RWPE2 (cell line): ENCODE results near the gene POLQ.
"Not testable (repeated sequence)": the region's sequence is repeated elsewhere in the genome, so short reads cannot be mapped to it uniquely, and the experiment has no call there.

Source experiments
- ATAC-seq: fragments of 200-7000 bp; cut with Tn5 transposase; 3 replicates; pipeline ENCODE4 v1.9.1; 2021; ENCODE audit warnings: low read depth
- DNase-seq: peaks from one replicate; pipeline ENCODE4 v3.0.0-alpha.2; 2020; ENCODE audit warnings: low spot score
- H3K27ac ChIP-seq: fragments of 450-650 bp; 2 replicates; pipeline ENCODE4 v1.5.1; 2017; ENCODE audit warnings: mild to moderate bottlenecking; ENCODE audit not compliant: poor library complexity, severe bottlenecking
- H3K27me3 ChIP-seq: fragments of 250-450 bp; sonication (Bioruptor Pico); 2 replicates; pipeline ENCODE4 v1.5.1; 2021; ENCODE audit warnings: mild to moderate bottlenecking, moderate library complexity; ENCODE audit not compliant: insufficient read depth, poor library complexity, severe bottlenecking
- H3K36me3 ChIP-seq: fragments of 250-450 bp; sonication (Bioruptor Pico); 2 replicates; pipeline ENCODE4 v1.5.1; 2020; ENCODE audit warnings: low read depth, mild to moderate bottlenecking, moderate library complexity
- H3K4me1 ChIP-seq: fragments of 250-450 bp; sonication (Bioruptor Pico); 2 replicates; pipeline ENCODE4 v1.5.1; 2021; ENCODE audit warnings: mild to moderate bottlenecking, moderate library complexity; ENCODE audit not compliant: insufficient read depth, poor library complexity, severe bottlenecking
- H3K4me3 ChIP-seq: fragments of 250-450 bp; sonication (Bioruptor Pico); 2 replicates; pipeline ENCODE4 v1.5.1; 2021; ENCODE audit warnings: mild to moderate bottlenecking, moderate library complexity; ENCODE audit not compliant: severe bottlenecking
- H3K9me3 ChIP-seq: fragments of 250-450 bp; sonication (Bioruptor Pico); 2 replicates; pipeline ENCODE4 v1.5.1; 2021; ENCODE audit warnings: mild to moderate bottlenecking, moderate library complexity; ENCODE audit not compliant: severe bottlenecking
- TF ChIP-seq, protein P1 (sequence below): fragments of 450-650 bp; IDR thresholded peaks from one replicate; pipeline ENCODE4 v1.5.1; 2017; ENCODE audit warnings: mild to moderate bottlenecking, moderate library complexity; ENCODE audit not compliant: poor library complexity, severe bottlenecking

Gene POLQ

GRCh38 chr3:121414924-121415323 is 130.9 kb downstream of the POLQ start:
- H3K9me3 ChIP-seq, result no peaks in the 10 kb centered on the region
- no peak overlapping the region for H3K4me3 ChIP-seq
- H3K36me3 ChIP-seq, result no peaks in the 10 kb centered on the region
- TF ChIP-seq, protein P1, sequence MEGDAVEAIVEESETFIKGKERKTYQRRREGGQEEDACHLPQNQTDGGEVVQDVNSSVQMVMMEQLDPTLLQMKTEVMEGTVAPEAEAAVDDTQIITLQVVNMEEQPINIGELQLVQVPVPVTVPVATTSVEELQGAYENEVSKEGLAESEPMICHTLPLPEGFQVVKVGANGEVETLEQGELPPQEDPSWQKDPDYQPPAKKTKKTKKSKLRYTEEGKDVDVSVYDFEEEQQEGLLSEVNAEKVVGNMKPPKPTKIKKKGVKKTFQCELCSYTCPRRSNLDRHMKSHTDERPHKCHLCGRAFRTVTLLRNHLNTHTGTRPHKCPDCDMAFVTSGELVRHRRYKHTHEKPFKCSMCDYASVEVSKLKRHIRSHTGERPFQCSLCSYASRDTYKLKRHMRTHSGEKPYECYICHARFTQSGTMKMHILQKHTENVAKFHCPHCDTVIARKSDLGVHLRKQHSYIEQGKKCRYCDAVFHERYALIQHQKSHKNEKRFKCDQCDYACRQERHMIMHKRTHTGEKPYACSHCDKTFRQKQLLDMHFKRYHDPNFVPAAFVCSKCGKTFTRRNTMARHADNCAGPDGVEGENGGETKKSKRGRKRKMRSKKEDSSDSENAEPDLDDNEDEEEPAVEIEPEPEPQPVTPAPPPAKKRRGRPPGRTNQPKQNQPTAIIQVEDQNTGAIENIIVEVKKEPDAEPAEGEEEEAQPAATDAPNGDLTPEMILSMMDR, result no peak
- no peaks in the 10 kb centered on the region for H3K27me3 ChIP-seq
- DNase-seq (no peak), ATAC-seq (no peak)
- H3K4me1 ChIP-seq, result no peaks in the 10 kb centered on the region
- no peak overlapping the region for H3K27ac ChIP-seq

DNA sequence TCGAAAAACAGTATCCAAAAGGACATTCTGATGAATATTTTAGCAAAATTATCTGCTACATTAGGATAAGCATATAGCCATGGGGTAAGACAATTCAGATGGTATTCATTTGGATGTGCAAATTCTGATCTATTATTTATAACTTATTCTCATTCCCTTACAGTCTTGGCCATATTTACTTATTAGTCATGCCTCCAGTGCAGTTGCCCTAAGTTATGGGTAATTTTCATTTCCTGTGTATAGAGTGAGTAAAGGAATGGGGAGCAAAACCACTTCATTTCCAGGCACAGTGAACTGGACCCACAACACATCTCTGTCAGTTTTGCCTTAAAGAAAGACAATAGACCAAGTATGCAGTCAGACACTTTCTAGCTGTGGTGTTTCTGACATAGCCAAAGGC is 134.3 kb downstream of the POLQ start:
- DNase-seq, result no peak
- no peak overlapping the region for H3K4me3 ChIP-seq
- ATAC-seq, result peak; percentile 63; the same call in 2 of the 3 replicates
- H3K36me3 ChIP-seq, result no peaks in the 10 kb centered on the region
- H3K27me3 ChIP-seq, result no peaks in the 10 kb centered on the region
- TF ChIP-seq, protein P1, result no peak
- no peak overlapping the region for H3K27ac ChIP-seq
- no peaks in the 10 kb centered on the region for H3K4me1 ChIP-seq
- H3K9me3 ChIP-seq, result no peaks in the 10 kb centered on the region

GRCh38 chr3:121405631-121406030 is 140.2 kb downstream of the POLQ start:
- H3K27ac ChIP-seq, result no peak overlapping the region
- no peaks in the 10 kb centered on the region for H3K36me3 ChIP-seq
- H3K4me1 ChIP-seq, result no peaks in the 10 kb centered on the region
- no peak overlapping the region for H3K4me3 ChIP-seq
- H3K9me3 ChIP-seq, result no peaks in the 10 kb centered on the region
- DNase-seq (no peak), ATAC-seq (no peak)
- no peaks in the 10 kb centered on the region for H3K27me3 ChIP-seq
- TF ChIP-seq, protein P1, result no peak

GRCh38 chr3:121399820-121400219 is 146.0 kb downstream of the POLQ start:
- ATAC-seq (no peak), DNase-seq (no peak)
- no peaks in the 10 kb centered on the region for H3K4me1 ChIP-seq
- no peak overlapping the region for H3K4me3 ChIP-seq
- no peaks in the 10 kb centered on the region for H3K36me3 ChIP-seq
- TF ChIP-seq, protein P1, result no peak
- no peak overlapping the region for H3K27ac ChIP-seq
- no peaks in the 10 kb centered on the region for H3K27me3 ChIP-seq
- H3K9me3 ChIP-seq, result no peaks in the 10 kb centered on the region

DNA sequence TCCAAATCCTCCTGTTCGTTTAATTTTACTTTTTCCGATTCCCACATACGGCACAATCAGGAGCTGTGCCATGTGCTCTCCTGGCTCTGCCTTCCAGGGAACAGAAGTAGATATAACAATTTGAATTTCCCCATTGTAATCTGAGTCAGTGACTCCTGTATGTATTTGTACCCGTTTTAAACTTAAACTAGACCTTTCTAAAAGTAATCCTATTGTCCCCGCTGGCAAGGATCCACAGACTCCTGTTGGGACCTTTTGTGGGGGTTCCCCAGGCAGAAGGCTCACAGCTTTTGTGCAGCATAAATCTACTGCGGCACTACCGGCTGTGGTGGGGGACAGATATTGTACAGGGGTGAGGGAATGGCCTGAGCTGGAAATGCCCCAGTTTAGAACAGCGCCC is 147.7 kb downstream of the POLQ start:
- not testable (repeated sequence) for H3K4me1 ChIP-seq, H3K9me3 ChIP-seq, DNase-seq

DNA sequence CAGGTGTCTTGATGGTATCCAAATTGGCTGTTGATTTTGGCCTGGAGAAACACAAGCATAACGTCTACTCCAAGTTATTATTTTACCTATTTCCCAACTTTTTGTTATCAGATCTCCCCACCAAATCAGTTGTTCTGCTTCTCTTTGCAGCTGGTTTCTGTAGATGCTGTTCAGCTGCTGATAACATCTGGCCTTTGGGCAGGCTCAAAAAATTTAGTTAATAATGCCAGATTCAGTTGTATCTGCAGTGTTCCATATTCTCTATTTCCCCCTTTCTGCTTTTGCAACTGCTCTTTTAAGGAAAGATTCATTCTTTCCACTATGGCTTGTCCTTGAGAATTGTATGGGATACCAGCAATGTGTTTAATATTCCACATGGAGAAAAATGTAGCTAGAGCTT is 149.8 kb downstream of the POLQ start:
- ATAC-seq, result not testable (repeated sequence)

More for the DNA sequence above, 147.7 kb downstream of the POLQ start:
- not testable (repeated sequence) for H3K27ac ChIP-seq, H3K36me3 ChIP-seq, ATAC-seq, H3K4me3 ChIP-seq, H3K27me3 ChIP-seq

GRCh38 chr3:121388308-121388707 is 157.5 kb downstream of the POLQ start:
- H3K4me3 ChIP-seq, H3K9me3 ChIP-seq, H3K27me3 ChIP-seq, DNase-seq, H3K4me1 ChIP-seq, ATAC-seq, H3K36me3 ChIP-seq, H3K27ac ChIP-seq: not testable (repeated sequence)

More for the DNA sequence above, 149.8 kb downstream of the POLQ start:
- not testable (repeated sequence) for H3K4me1 ChIP-seq, H3K4me3 ChIP-seq, H3K9me3 ChIP-seq, H3K36me3 ChIP-seq, H3K27ac ChIP-seq, DNase-seq, H3K27me3 ChIP-seq
